Lung (tissue), 12 donors: ENCODE results near the gene CHML. TPM values are rescaled to one million over a fixed set of nuclear protein-coding genes. Genes with fewer than 3 reads are reported as not detected.

Experiments used
- ATAC-seq: fragments of 200-7000 bp; cut with Tn5 transposase; one replicate; pipeline ENCODE4 v1.9.1; 2020; ENCODE audit warnings: moderate number of reproducible peaks; ENCODE audit not compliant: insufficient read depth, low FRiP score
- DNase-seq, 3 donors: peaks; one replicate each; pipeline ENCODE4 v3.0.0-alpha.2; 2013 to 2017
- H3K27ac ChIP-seq, 2 donors: one replicate each; pipeline ENCODE4 v1.5.1; 2013; ENCODE audit warnings: mild to moderate bottlenecking in 2 of 2, moderate library complexity in 2 of 2, control low read depth in 1 of 2, inconsistent platforms in 1 of 2, low read depth in 1 of 2, low read length in 1 of 2
- H3K27me3 ChIP-seq, 3 donors: one replicate each; pipeline ENCODE4 v1.5.1; 2013; ENCODE audit warnings: low read length in 2 of 3; ENCODE audit not compliant: control insufficient read depth in 3 of 3, insufficient read depth in 3 of 3
- H3K36me3 ChIP-seq, 4 donors: one replicate each; pipeline ENCODE4 v1.5.1; 2013; ENCODE audit warnings: low read length in 4 of 4, mild to moderate bottlenecking in 1 of 4, moderate library complexity in 1 of 4; ENCODE audit not compliant: control insufficient read depth in 4 of 4, insufficient read depth in 4 of 4
- H3K4me1 ChIP-seq, 5 donors: one replicate each; pipeline ENCODE4 v1.5.1; 2013; ENCODE audit warnings: low read length in 5 of 5, mild to moderate bottlenecking in 2 of 5, moderate library complexity in 1 of 5; ENCODE audit not compliant: control insufficient read depth in 5 of 5, insufficient read depth in 5 of 5
- H3K4me3 ChIP-seq: one replicate; pipeline ENCODE4 v1.5.1; 2013; ENCODE audit warnings: mild to moderate bottlenecking, control low read depth, moderate library complexity
- H3K9ac ChIP-seq, 2 donors: one replicate each; pipeline ENCODE4 v1.5.1; 2013; ENCODE audit warnings: low read length in 2 of 2, control low read depth in 1 of 2; ENCODE audit not compliant: insufficient read depth in 1 of 2
- H3K9me3 ChIP-seq, 4 donors: one replicate each; pipeline ENCODE4 v1.5.1; 2013; ENCODE audit warnings: low read length in 3 of 4, mild to moderate bottlenecking in 1 of 4, moderate library complexity in 1 of 4; ENCODE audit not compliant: control insufficient read depth in 4 of 4, insufficient read depth in 3 of 4
- WGBS, 2 donors: extraction: QIAGEN DNeasy Blood & Tissue Kit; methylation state at CpG; one replicate each; pipeline ENCODE4 v1.1.7; 2013; 5-methylcytosine and 5-hydroxymethylcytosine counted together
- polyA plus RNA-seq, 2 donors: library from polyadenylated mRNA; stranded (reverse); fragments of 200-250 nt; gene quantifications; one replicate each; pipeline ENCODE4 v1.2.1, GENCODE V29; 2013
- total RNA-seq, 2 donors: library from RNA; depleted of rRNA in 1 of 2; stranded (reverse); fragments of >200 nt in 1 of 2; gene quantifications; one replicate each; pipeline ENCODE4 v1.2.1, GENCODE V29; 2014 to 2021
- TF ChIP-seq, protein P1 (sequence below): IDR thresholded peaks from 2 replicates; pipeline ENCODE4 v1.5.1; 2012; ENCODE audit warnings: mild to moderate bottlenecking; ENCODE audit errors: control extremely low read depth, extremely low read depth
- donor health status: control.
- donor health status: control.
- donor health status: Bipolar disorder and iron deficiency.
- donor health status: healthy.
- donor health status: DM: yes; HTN: yes; CAD: no.

Gene CHML
- total and polyA plus RNA-seq, 4 donors: 2.4 to 24.6 (median 4.8) TPM

DNA sequence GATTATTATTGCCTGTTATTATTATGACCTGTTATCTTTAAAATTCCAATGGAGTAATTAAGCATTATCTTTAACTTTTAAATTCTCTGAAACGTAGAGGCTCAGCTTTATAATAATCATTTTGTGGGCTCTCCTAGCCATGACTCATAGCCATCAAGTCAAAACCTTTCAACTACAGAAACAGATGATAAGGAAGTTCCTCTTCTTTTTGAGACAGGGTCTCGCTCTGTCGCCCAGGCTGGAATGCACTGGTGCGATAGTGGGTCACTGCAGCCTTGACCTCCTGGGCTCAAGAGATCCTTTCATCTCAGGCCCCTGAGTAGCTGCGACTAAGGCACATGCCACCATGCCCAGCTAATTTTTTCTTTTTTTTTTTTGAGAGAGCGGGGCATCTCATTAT, 43.5 kb downstream of the CHML start:
- Histone ChIP-seq H3K4me1 (no peaks in the 10 kb centered on the region), H3K36me3 (peaks cover 0 to 7% (median 0%) of the 10 kb centered on the region in 4 donors), H3K9ac (no peak overlapping the region), H3K9me3 (no peaks in the 10 kb centered on the region), H3K27ac (no peak overlapping the region), H3K27me3 (no peaks in the 10 kb centered on the region), H3K4me3 (no peak overlapping the region)
- TF ChIP-seq, protein P1, sequence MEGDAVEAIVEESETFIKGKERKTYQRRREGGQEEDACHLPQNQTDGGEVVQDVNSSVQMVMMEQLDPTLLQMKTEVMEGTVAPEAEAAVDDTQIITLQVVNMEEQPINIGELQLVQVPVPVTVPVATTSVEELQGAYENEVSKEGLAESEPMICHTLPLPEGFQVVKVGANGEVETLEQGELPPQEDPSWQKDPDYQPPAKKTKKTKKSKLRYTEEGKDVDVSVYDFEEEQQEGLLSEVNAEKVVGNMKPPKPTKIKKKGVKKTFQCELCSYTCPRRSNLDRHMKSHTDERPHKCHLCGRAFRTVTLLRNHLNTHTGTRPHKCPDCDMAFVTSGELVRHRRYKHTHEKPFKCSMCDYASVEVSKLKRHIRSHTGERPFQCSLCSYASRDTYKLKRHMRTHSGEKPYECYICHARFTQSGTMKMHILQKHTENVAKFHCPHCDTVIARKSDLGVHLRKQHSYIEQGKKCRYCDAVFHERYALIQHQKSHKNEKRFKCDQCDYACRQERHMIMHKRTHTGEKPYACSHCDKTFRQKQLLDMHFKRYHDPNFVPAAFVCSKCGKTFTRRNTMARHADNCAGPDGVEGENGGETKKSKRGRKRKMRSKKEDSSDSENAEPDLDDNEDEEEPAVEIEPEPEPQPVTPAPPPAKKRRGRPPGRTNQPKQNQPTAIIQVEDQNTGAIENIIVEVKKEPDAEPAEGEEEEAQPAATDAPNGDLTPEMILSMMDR: no peak
- DNase-seq (no peak), ATAC-seq (no peak)
- WGBS, 2 donors: 94% methylated on average over 6 of the region's 6 CpGs

DNA sequence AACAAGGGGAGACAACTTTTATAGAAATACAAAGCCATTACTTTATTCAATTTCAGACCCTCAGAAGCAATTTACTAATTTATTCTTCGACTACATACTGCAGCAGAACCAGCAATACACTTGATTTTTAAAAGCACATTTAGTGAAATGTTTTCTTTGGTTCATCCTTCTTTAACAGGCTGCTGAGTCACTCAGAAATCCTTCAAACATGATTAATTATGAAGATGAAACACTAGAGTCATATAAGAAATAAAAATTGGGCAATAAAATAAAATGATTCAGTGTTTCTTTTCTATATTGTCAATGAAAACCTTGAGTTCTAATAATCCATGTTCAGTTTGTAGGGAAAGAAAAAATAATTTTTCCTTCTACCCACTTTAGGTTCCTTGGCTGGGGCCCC, 47.0 kb downstream of the CHML start:
- H3K9me3 ChIP-seq: no peaks in the 10 kb centered on the region
- H3K4me3 ChIP-seq: no peak overlapping the region
- no peak overlapping the region for H3K27ac ChIP-seq
- WGBS, 2 donors: 100% methylated on average over 1 of the region's 1 CpG
- DNase-seq (no peak), ATAC-seq (no peak)
- TF ChIP-seq, protein P1: no peak
- H3K9ac ChIP-seq: no peak overlapping the region
- H3K36me3 ChIP-seq: peaks cover 0 to 7% (median 0%) of the 10 kb centered on the region in 4 donors
- H3K27me3 ChIP-seq: no peaks in the 10 kb centered on the region
- H3K4me1 ChIP-seq: no peaks in the 10 kb centered on the region

DNA sequence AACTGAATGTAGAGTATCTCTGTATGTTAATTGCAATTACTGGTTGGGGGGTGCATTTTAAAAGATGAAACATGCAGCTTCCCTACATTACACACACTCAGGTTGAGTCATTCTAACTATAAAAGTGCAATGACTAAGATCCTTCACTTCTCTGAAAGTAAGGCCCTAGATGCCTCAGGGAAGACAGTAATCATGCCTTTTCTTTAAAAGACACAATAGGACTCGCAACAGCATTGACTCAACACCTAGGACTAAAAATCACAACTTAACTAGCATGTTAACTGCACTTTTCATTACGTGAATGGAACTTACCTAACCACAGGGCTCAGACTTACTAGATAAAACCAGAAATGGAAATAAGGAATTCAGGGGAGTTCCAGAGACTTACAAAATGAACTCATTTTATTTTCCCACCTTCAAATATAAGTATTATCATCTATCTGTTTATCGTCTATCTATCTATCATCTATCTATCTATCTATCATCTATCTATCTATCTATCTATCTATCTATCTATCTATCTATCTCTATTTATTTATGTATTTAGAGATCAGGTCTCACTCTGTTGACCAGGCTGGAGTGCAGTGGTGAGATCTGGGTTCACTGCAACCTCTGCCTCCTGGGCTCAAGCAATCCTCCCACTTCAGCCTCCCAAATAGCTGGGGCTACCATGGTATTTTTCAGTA, 47.8 kb downstream of the CHML start:
- no peak overlapping the region for H3K9ac ChIP-seq
- H3K27me3 ChIP-seq: no peaks in the 10 kb centered on the region
- H3K36me3 ChIP-seq: peaks cover 0 to 7% (median 0%) of the 10 kb centered on the region in 4 donors
- DNase-seq (no peak), ATAC-seq (no peak)
- no peaks in the 10 kb centered on the region for H3K4me1 ChIP-seq
- WGBS, 2 donors: 77 to 87% methylated on average over 3 of the region's 3 CpGs
- H3K27ac ChIP-seq: no peak overlapping the region
- no peak overlapping the region for H3K4me3 ChIP-seq
- no peaks in the 10 kb centered on the region for H3K9me3 ChIP-seq
- TF ChIP-seq, protein P1: no peak

DNA sequence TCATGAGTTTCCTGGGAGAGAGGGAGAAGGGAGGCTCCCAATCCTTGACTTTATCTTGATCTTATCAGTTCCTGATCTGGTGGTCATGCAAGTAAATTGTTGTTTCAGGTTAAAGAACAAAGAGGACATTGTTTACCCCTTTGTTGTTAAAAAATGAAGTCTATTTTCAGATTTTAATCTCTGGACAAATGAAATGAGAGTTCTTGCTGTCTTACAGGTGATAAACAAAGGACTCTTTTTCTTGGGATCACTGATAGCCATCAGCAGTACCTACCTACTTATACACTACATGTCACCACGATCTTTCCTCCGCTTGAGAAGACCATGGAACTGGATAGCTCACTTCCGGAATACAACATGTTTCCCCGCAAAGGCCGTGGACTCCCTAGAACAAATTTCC, 48.4 kb downstream of the CHML start:
- Histone ChIP-seq H3K4me3 (no peak overlapping the region), H3K9ac (no peak overlapping the region), H3K9me3 (no peaks in the 10 kb centered on the region), H3K36me3 (peaks cover 0 to 7% (median under 1%) of the 10 kb centered on the region in 4 donors), H3K4me1 (no peaks in the 10 kb centered on the region), H3K27ac (no peak overlapping the region), H3K27me3 (no peaks in the 10 kb centered on the region)
- TF ChIP-seq, protein P1: no peak
- no peak for DNase-seq
- ATAC-seq: no peak
- 82 to 95% methylated on average over 5 of the region's 5 CpGs for WGBS, 2 donors
